Nephron (organoid): ENCODE measurements around the gene ABLIM1.

Experiments used
- H3K27ac Mint-ChIP-seq, 3 experiments: 2 replicates each; pipeline ENCODE4 v1.8.0; 2020; ENCODE audit warnings: mixed read lengths in 3 of 3, mild to moderate bottlenecking in 2 of 3, moderate library complexity in 1 of 3
- H3K27me3 Mint-ChIP-seq: 2 replicates; pipeline ENCODE4 v1.8.0; 2021; ENCODE audit warnings: low read depth, mild to moderate bottlenecking, moderate library complexity, mixed read lengths
- H3K36me3 Mint-ChIP-seq: 2 replicates; pipeline ENCODE4 v1.8.0; 2020; ENCODE audit warnings: low read depth, mixed read lengths
- H3K4me1 Mint-ChIP-seq: 2 replicates; pipeline ENCODE4 v1.8.0; 2020; ENCODE audit warnings: mixed read lengths
- H3K4me3 Mint-ChIP-seq, 3 experiments: 2 replicates each; pipeline ENCODE4 v1.8.0; 2020; ENCODE audit warnings: mild to moderate bottlenecking in 3 of 3, mixed read lengths in 3 of 3, moderate library complexity in 2 of 3
- H3K9me3 Mint-ChIP-seq: 2 replicates; pipeline ENCODE4 v1.8.0; 2020; ENCODE audit warnings: mixed read lengths
- TF ChIP-seq, protein P1 (sequence below), 3 experiments: fragments of 200-600 bp; sonication (generic); IDR thresholded peaks; one replicate each; pipeline ENCODE4 v1.5.0; 2021; ENCODE audit warnings: antibody characterized with exemption in 3 of 3; ENCODE audit not compliant: unreplicated experiment in 3 of 3

Gene ABLIM1

DNA sequence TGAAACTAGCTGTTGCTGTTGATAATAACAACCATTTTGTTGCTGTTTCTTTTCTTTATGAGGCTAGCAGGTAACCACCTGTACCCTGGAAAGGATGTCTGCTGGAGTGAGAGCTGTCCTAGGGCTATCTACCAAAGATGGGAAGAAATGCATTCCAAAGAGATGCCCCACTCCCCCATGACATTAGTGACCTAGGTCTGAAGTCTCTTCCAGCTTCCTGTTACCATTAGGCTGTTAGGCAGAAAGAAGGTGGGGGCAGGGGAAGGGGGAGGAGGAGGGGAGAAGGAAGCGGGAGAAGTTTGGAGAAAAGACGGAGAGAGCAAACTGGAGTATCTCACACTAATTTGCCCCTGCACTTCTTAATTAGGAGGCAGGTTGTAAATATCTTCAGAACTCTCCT is 118.5 kb downstream of the ABLIM1 start:
- H3K4me1 Mint-ChIP-seq: peaks cover 24% of the 10 kb centered on the region

DNA sequence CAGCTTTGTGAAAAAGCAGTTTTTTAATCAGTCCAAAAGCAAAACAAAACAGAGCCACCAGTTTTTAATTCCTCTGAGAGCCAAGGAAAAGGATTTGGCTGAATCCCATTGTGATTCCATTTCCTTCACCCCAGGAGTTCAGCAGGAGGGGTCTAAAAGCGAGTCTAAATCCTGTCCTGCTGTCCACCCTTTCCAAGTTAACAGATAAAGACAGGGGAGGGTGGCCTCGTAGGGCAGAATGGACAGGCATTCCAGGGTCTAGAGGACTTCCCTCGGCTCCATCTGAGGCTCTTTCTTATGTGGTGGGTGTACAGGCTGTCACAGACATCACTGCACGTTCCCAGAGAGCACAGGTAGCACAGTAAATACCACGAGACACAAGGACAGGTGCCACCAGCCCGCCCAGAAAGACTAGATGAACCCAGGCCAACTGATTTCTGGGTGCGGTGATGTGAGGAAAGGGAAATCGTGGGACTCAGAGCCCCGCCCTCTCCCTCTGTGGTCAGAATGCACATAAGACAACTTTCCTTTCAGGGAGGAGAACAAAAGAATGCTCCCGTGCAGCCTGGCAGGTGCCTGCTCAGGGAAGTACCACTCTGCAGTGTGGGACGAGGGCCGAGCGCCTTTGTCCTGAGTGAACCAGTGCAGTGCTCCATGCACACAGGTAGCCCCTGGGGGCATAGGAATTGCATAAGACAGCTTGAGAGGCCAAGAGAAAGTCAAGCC is 119.7 kb downstream of the ABLIM1 start:
- Mint-ChIP-seq H3K4me3 (no peak overlapping the region), H3K4me1 (peaks cover 24% of the 10 kb centered on the region), H3K27me3 (peaks cover 13% of the 10 kb centered on the region), H3K27ac (peak overlapping the region in 2 of 3 experiments; percentile 44 to 58), H3K9me3 (no peaks in the 10 kb centered on the region), H3K36me3 (no peaks in the 10 kb centered on the region)
- TF ChIP-seq, protein P1, sequence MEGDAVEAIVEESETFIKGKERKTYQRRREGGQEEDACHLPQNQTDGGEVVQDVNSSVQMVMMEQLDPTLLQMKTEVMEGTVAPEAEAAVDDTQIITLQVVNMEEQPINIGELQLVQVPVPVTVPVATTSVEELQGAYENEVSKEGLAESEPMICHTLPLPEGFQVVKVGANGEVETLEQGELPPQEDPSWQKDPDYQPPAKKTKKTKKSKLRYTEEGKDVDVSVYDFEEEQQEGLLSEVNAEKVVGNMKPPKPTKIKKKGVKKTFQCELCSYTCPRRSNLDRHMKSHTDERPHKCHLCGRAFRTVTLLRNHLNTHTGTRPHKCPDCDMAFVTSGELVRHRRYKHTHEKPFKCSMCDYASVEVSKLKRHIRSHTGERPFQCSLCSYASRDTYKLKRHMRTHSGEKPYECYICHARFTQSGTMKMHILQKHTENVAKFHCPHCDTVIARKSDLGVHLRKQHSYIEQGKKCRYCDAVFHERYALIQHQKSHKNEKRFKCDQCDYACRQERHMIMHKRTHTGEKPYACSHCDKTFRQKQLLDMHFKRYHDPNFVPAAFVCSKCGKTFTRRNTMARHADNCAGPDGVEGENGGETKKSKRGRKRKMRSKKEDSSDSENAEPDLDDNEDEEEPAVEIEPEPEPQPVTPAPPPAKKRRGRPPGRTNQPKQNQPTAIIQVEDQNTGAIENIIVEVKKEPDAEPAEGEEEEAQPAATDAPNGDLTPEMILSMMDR (IDR thresholded peaks at IDR 0.05; ENCODE audit: unreplicated experiment in 3 of 3): no peak

More for the DNA sequence above, 118.5 kb downstream of the ABLIM1 start:
- Mint-ChIP-seq H3K27ac (no peak overlapping the region), H3K9me3 (no peaks in the 10 kb centered on the region), H3K36me3 (no peaks in the 10 kb centered on the region), H3K27me3 (peaks cover 13% of the 10 kb centered on the region), H3K4me3 (no peak overlapping the region)
- TF ChIP-seq, protein P1 (IDR thresholded peaks at IDR 0.05; ENCODE audit: unreplicated experiment in 3 of 3): no peak

DNA sequence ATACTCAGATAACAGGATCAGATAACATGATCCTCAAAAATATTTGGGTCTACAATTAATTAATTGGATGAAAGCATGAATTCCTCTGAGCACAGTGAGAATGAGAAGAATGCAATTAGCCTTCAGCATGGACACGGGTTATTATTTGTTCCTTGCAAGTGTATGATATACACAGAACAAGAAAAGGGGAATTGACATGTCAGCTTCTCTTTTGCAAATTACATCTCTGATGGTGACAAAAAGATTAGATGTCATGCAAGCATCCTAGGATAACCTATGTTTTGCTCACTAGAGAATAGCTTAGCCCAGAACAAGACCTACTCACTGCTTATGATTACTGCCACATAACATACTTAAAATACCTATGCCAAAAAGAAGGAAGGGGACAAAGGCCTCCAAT is 120.3 kb downstream of the ABLIM1 start:
- Mint-ChIP-seq H3K4me1 (peaks cover 24% of the 10 kb centered on the region), H3K27me3 (peaks cover 13% of the 10 kb centered on the region), H3K9me3 (no peaks in the 10 kb centered on the region), H3K36me3 (no peaks in the 10 kb centered on the region), H3K27ac (peak overlapping the region in 2 of 3 experiments; percentile 44 to 58), H3K4me3 (no peak overlapping the region)
- TF ChIP-seq, protein P1 (IDR thresholded peaks at IDR 0.05; ENCODE audit: unreplicated experiment in 3 of 3): no peak

DNA sequence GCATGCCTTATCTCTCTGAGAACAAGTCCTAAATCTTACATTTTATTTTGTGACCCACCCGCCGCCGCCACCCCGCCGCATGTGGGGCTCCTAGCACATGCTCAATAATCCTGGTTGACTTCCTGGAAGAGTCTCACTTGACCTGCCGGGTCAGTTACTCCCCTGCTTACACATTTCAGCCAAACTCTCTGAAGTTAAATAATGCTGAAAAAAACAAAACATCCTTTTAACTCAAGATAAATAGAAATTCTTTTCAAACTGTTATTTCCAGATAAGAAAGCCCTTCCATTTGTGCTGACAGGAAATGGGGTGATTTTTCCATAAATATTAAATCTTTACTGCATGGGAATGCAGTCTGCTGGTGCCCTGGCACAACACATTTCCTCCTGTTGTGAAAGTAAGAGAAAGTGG is 123.5 kb downstream of the ABLIM1 start:
- H3K27ac Mint-ChIP-seq: no peak overlapping the region
- no peak overlapping the region for H3K4me3 Mint-ChIP-seq
- no peaks in the 10 kb centered on the region for H3K36me3 Mint-ChIP-seq
- H3K27me3 Mint-ChIP-seq: peaks cover 3% of the 10 kb centered on the region
- peaks cover 11% of the 10 kb centered on the region for H3K4me1 Mint-ChIP-seq
- TF ChIP-seq, protein P1 (IDR thresholded peaks at IDR 0.05; ENCODE audit: unreplicated experiment in 3 of 3): no peak
- no peaks in the 10 kb centered on the region for H3K9me3 Mint-ChIP-seq

DNA sequence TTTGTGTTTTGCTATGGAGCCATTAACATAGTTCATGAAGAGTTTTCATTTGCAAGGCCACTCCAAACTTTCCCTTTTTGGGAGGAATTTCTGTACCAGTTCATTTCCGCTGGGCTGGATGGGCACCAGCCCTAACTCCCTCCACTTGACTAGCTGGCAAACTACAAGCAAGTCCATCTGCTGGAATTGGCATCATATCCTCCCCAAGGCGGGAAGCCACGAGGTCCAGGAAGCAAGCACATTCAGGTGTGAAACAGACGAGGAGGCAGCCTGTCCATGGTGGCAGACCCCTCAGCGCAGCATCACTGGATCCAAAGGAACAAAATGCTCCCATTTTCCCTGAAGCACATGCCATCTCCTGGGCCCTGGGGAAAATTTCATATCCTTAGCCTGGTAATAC is 125.8 kb downstream of the ABLIM1 start:
- H3K27me3 Mint-ChIP-seq: peaks cover 7% of the 10 kb centered on the region
- H3K4me1 Mint-ChIP-seq: peaks cover 1% of the 10 kb centered on the region
- TF ChIP-seq, protein P1 (IDR thresholded peaks at IDR 0.05; ENCODE audit: unreplicated experiment in 3 of 3): no peak
- no peaks in the 10 kb centered on the region for H3K9me3 Mint-ChIP-seq
- no peaks in the 10 kb centered on the region for H3K36me3 Mint-ChIP-seq
- H3K4me3 Mint-ChIP-seq: no peak overlapping the region
- peak overlapping the region in 1 of 3 experiments; percentile 62 for H3K27ac Mint-ChIP-seq
